Kidney (tissue), 14 donors: Measurements from ENCODE around the gene ATP6V1G2. TPM values are rescaled to one million over a fixed set of nuclear protein-coding genes. Genes with fewer than 3 reads are reported as not detected.

Experiments used
- DNase-seq, 5 donors: peaks; one replicate each; pipeline ENCODE4 v3.0.0-alpha.2; 2013 to 2020
- FAIRE-seq: peaks from 2 replicates; lab custom pipeline; 2012; peaks lifted over from hg19 to GRCh38; lab: Jason Lieb, UNC
- H3K27ac ChIP-seq, 2 donors: one replicate each; pipeline ENCODE4 v1.7.0; 2013; ENCODE audit warnings: low read depth in 2 of 2, low read length in 2 of 2, inconsistent platforms in 1 of 2
- H3K27me3 ChIP-seq: one replicate; pipeline ENCODE4 v1.7.1; 2013; ENCODE audit warnings: low read length, inconsistent platforms; ENCODE audit not compliant: control insufficient read depth, insufficient read depth
- H3K36me3 ChIP-seq, 3 donors: one replicate each; pipeline versions ENCODE4 v1.7.0 to v1.7.1; 2013; ENCODE audit warnings: low read length in 3 of 3, control low read depth in 1 of 3, inconsistent platforms in 1 of 3; ENCODE audit not compliant: insufficient read depth in 3 of 3, control insufficient read depth in 2 of 3
- H3K4me1 ChIP-seq, 3 donors: one replicate each; pipeline versions ENCODE4 v1.7.0 to v1.7.1; 2013; ENCODE audit warnings: low read length in 3 of 3, inconsistent platforms in 1 of 3, low read depth in 1 of 3; ENCODE audit not compliant: control insufficient read depth in 2 of 3, insufficient read depth in 2 of 3
- H3K4me3 ChIP-seq, 3 donors: one replicate each; pipeline versions ENCODE4 v1.7.0 to v1.8.1; 2013; ENCODE audit warnings: low read length in 3 of 3, control low read depth in 1 of 3, inconsistent platforms in 1 of 3
- H3K9ac ChIP-seq, 3 donors: one replicate each; pipeline versions ENCODE4 v1.7.0 to v1.7.1; 2013; ENCODE audit warnings: low read length in 3 of 3, control low read depth in 1 of 3, inconsistent platforms in 1 of 3
- H3K9me3 ChIP-seq, 3 donors: one replicate each; pipeline versions ENCODE4 v1.7.0 to v1.7.1; 2013; ENCODE audit warnings: low read length in 3 of 3, control low read depth in 1 of 3, inconsistent platforms in 1 of 3; ENCODE audit not compliant: control insufficient read depth in 2 of 3, insufficient read depth in 1 of 3
- CTCF ChIP-seq: IDR thresholded peaks from 3 replicates; pipeline ENCODE4 v1.5.1; 2012; ENCODE audit warnings: mild to moderate bottlenecking, moderate library complexity, borderline replicate concordance; ENCODE audit not compliant: insufficient read depth; ENCODE audit errors: extremely low read depth
- intact Hi-C: fragments of 100-400 bp; cut with DNase I; formaldehyde crosslinking; loops from one replicate; pipeline ENCODE4 v1.11.1; 2022
- polyA plus RNA-seq: library from polyadenylated mRNA; stranded (reverse); fragments of 350-450 nt; fragmentation: Illumina TruSeq; extraction: RNeasy Lipid Tissue Mini Kit (QIAGEN cat#74804); gene quantifications from one replicate; pipeline ENCODE4 v1.2.3, GENCODE V29; 2014; ENCODE audit warnings: low read depth, low replicate concordance; ENCODE audit not compliant: insufficient read depth
- total RNA-seq: library from RNA; stranded (reverse); fragmentation: NEBNext Ultra II Directional; extraction: Animal tissue kit (Norgen Biotek cat#: 25700); gene quantifications from one replicate; pipeline ENCODE4 v1.2.1, GENCODE V29; 2021
- donor health status: control.
- donor health status: control.
- donor health status: control.
- donor health status: control.
- donor health status: control.
- donor health status: DM: yes; HTN: yes; CAD: no.
- donor health status: Normal renal cell carcinoma (clear cell type).

Gene ATP6V1G2
- total and polyA plus RNA-seq, 2 donors from 2014 or later: 1.2 to 6.0 TPM

GRCh38 chr6:31559606-31559957 lies 13.2 kb upstream of the ATP6V1G2 start:
- Histone ChIP-seq H3K36me3 (peaks cover 0 to 24% (median 9%) of the 10 kb centered on the region in 3 donors), H3K9ac (peak overlapping the region in 1 of 3 donors; percentile 31), H3K4me3 (no peak overlapping the region), H3K27ac (peak overlapping the region; percentile 9 to 51), H3K4me1 (peaks cover 0 to 18% (median 0%) of the 10 kb centered on the region in 3 donors), H3K27me3 (no peaks in the 10 kb centered on the region), H3K9me3 (no peaks in the 10 kb centered on the region)
- DNase-seq (no peak), FAIRE-seq (no peak)
- no peak for TF ChIP-seq CTCF
- intact Hi-C loops: no loop called here

- Histone ChIP-seq H3K4me3 (no peak overlapping the region), H3K4me1 (peaks cover 0 to 18% (median 0%) of the 10 kb centered on the region in 3 donors), H3K9ac (peak overlapping the region in 1 of 3 donors; percentile 31), H3K27me3 (no peaks in the 10 kb centered on the region), H3K9me3 (no peaks in the 10 kb centered on the region), H3K36me3 (peaks cover 0 to 24% (median 9%) of the 10 kb centered on the region in 3 donors), H3K27ac (peak overlapping the region; percentile 48 to 51)
- no peak for FAIRE-seq
- peak in 1 of 5 donors; percentile 59 for DNase-seq
- intact Hi-C loops: no loop called here
- no peak for TF ChIP-seq CTCF
Measured at GRCh38 chr6:31558631-31559500, 12.5 kb upstream of the ATP6V1G2 start.

DNA sequence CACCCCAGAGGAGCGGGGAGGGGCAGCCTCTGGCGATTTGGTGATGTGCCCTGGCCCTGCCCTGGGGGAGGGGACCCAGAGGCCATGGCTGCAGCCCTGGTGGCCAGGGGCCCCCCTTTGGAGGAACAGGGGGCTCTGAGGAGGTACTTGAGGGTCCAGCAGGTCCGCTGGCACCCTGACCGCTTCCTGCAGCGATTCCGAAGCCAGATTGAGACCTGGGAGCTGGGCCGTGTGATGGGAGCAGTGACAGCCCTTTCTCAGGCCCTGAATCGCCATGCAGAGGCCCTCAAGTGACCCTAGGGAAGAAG lies 11.9 kb upstream of the ATP6V1G2 start:
- peaks cover 0 to 18% (median 0%) of the 10 kb centered on the region in 3 donors for H3K4me1 ChIP-seq
- DNase-seq (no peak), FAIRE-seq (no peak)
- no peak overlapping the region for H3K27ac ChIP-seq
- no peak overlapping the region for H3K4me3 ChIP-seq
- no peak overlapping the region for H3K9ac ChIP-seq
- H3K36me3 ChIP-seq: peaks cover 0 to 24% (median 9%) of the 10 kb centered on the region in 3 donors
- no peaks in the 10 kb centered on the region for H3K9me3 ChIP-seq
- intact Hi-C loops: no loop called here
- TF ChIP-seq CTCF: no peak
- H3K27me3 ChIP-seq: no peaks in the 10 kb centered on the region
